Activated B cell treated with CpG ODN at 0.5 μM for 24 hours (primary cell): Measurements from ENCODE around the gene ITIH3. TPM values are rescaled to one million over a fixed set of nuclear protein-coding genes. Genes with fewer than 3 reads are reported as not detected.

Source experiments
- ATAC-seq: fragments of 200-7000 bp; cut with Tn5 transposase; one replicate; pipeline ENCODE4 v1.10.0; 2021; ENCODE audit warnings: low read depth, mild to moderate bottlenecking, moderate library complexity
- CTCF ChIA-PET: fragments of 350-600 bp; sonication (Branson Sonifier 250); formaldehyde crosslinking; loops from one replicate; lab custom pipeline; 2021; ENCODE audit warnings: antibody characterized with exemption; lab: Charles Lee
- POLR2A ChIA-PET: fragments of 350-600 bp; sonication (Branson Sonifier 250); formaldehyde crosslinking; loops from one replicate; lab custom pipeline; 2021; ENCODE audit warnings: antibody characterized with exemption; lab: Charles Lee
- DNase-seq: peaks from one replicate; pipeline ENCODE4 v3.0.0; 2022
- H3K27ac Mint-ChIP-seq: one replicate; pipeline ENCODE4 v1.8.0; 2020; ENCODE audit warnings: mixed read lengths
- H3K27me3 Mint-ChIP-seq: one replicate; pipeline ENCODE4 v1.8.0; 2021; ENCODE audit warnings: mixed read lengths
- H3K36me3 Mint-ChIP-seq: one replicate; pipeline ENCODE4 v1.8.0; 2021; ENCODE audit warnings: low read depth, mixed read lengths
- H3K4me1 Mint-ChIP-seq: one replicate; pipeline ENCODE4 v1.8.0; 2021; ENCODE audit warnings: mixed read lengths
- H3K4me3 Mint-ChIP-seq: one replicate; pipeline ENCODE4 v1.8.0; 2020; ENCODE audit warnings: mild to moderate bottlenecking, mixed read lengths
- H3K9me3 Mint-ChIP-seq: one replicate; pipeline ENCODE4 v1.8.0; 2020; ENCODE audit warnings: mixed read lengths
- intact Hi-C: fragments of 100-400 bp; cut with micrococcal nuclease; formaldehyde crosslinking; loops from one replicate; pipeline ENCODE4 v1.15.1; 2024
- total RNA-seq: library from RNA; stranded (reverse); gene quantifications from 2 replicates; pipeline ENCODE4 v1.2.3, GENCODE V29; 2022
- TF ChIP-seq, protein P1 (sequence below): fragments of 200-600 bp; IDR thresholded peaks from one replicate; pipeline ENCODE4 v1.8.0; 2022; ENCODE audit warnings: antibody characterized with exemption, mild to moderate bottlenecking

ITIH3 gene
- total RNA-seq, 1 donor from 2014 or later, result not detected

DNA sequence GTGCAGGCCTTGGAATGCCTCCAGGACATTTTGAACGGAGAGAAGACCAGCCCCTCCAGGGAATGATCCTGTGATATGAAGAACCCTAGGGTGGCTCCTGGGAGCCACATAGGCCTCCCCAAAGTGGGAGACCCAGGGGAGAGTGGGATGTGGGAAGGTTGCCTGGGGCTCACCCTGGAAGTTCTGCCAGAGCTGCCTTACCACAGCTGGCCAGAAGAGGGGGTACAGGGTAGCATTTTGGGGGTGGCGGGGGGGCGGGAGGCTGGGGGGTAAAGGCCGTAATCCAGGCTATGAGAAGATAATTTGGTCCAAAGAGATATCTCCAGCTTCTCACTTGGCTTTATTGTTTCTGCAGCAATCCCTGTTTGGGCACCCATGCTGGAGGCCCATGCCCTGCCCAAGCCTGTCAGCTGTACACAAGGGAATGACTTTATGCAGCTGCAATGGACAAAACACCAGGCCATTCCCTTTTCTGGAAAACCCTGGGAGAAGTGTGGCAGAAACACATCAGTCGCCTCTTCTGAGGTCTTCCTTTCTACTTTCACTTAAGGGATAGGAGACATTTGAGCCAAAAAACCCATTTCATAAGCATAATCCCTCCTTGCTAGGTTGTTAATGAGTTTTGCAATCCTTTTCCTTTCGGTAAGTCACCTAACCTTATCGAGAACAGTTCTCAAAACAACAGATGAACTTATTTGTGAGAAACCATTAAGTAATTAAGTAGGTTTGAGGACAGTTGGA is 51.3 kb downstream of the ITIH3 start:
- H3K27ac Mint-ChIP-seq, result no peak overlapping the region
- no peaks in the 10 kb centered on the region for H3K27me3 Mint-ChIP-seq
- H3K9me3 Mint-ChIP-seq, result no peaks in the 10 kb centered on the region
- POLR2A ChIA-PET, result interaction anchor here (0.6 kb wide), 1 partner anchor 22 kb away, joined by 3 read pairs; no protein-coding TSS in a partner anchor
- TF ChIP-seq, protein P1, sequence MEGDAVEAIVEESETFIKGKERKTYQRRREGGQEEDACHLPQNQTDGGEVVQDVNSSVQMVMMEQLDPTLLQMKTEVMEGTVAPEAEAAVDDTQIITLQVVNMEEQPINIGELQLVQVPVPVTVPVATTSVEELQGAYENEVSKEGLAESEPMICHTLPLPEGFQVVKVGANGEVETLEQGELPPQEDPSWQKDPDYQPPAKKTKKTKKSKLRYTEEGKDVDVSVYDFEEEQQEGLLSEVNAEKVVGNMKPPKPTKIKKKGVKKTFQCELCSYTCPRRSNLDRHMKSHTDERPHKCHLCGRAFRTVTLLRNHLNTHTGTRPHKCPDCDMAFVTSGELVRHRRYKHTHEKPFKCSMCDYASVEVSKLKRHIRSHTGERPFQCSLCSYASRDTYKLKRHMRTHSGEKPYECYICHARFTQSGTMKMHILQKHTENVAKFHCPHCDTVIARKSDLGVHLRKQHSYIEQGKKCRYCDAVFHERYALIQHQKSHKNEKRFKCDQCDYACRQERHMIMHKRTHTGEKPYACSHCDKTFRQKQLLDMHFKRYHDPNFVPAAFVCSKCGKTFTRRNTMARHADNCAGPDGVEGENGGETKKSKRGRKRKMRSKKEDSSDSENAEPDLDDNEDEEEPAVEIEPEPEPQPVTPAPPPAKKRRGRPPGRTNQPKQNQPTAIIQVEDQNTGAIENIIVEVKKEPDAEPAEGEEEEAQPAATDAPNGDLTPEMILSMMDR, result no peak
- H3K4me1 Mint-ChIP-seq, result no peaks in the 10 kb centered on the region
- peaks cover 62% of the 10 kb centered on the region for H3K36me3 Mint-ChIP-seq
- DNase-seq, result no peak
- intact Hi-C loops, result loop anchor here (1.0 to 5.0 kb wide), 2 partner anchors 141 to 226 kb away; no protein-coding TSS in a partner anchor
- CTCF ChIA-PET, result interaction anchor here (0.5 to 1.1 kb wide), 8 partner anchors 9 to 228 kb away, joined by 3 to 5 read pairs (median 3); no protein-coding TSS in a partner anchor
- no peak overlapping the region for H3K4me3 Mint-ChIP-seq
- ATAC-seq, result peak; percentile 57

DNA sequence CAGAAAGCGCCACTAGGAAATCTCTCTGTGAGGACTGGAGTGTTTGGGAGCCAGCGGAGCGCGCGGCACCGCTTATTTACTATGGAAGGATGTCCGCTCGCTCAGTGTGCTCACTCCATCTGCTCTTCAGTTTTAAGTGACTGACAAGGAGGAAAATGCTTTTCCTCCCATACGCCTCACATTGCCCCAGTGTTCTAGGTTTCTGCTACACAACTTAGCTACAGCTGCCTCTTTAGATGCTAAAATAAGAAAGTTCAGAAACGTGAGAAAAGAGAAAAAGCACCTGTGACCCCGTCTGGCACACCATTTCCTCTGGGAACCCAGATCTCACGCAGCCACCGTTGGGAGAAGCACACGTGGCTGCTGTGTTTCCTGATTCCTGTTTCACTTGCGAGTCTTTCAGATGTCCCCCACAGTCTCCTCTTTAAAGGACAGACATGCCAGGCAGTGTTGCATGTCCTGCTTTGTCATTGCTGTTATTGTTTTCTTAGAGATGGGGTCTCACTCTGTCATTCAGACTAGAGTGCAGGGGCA is 51.9 kb downstream of the ITIH3 start:
- ATAC-seq (no peak), DNase-seq (no peak)
- H3K4me3 Mint-ChIP-seq, result no peak overlapping the region
- ChIA-PET CTCF (interaction anchor here (1.1 kb wide), 1 partner anchor 88 kb away, joined by 3 read pairs; no protein-coding TSS in a partner anchor), POLR2A (no interaction called here)
- intact Hi-C loops, result loop anchor here (5.0 kb wide), 1 partner anchor 141 kb away; no protein-coding TSS in a partner anchor
- peaks cover 61% of the 10 kb centered on the region for H3K36me3 Mint-ChIP-seq
- no peaks in the 10 kb centered on the region for H3K9me3 Mint-ChIP-seq
- TF ChIP-seq, protein P1, result no peak
- H3K4me1 Mint-ChIP-seq, result no peaks in the 10 kb centered on the region
- H3K27me3 Mint-ChIP-seq, result no peaks in the 10 kb centered on the region
- H3K27ac Mint-ChIP-seq, result no peak overlapping the region

DNA sequence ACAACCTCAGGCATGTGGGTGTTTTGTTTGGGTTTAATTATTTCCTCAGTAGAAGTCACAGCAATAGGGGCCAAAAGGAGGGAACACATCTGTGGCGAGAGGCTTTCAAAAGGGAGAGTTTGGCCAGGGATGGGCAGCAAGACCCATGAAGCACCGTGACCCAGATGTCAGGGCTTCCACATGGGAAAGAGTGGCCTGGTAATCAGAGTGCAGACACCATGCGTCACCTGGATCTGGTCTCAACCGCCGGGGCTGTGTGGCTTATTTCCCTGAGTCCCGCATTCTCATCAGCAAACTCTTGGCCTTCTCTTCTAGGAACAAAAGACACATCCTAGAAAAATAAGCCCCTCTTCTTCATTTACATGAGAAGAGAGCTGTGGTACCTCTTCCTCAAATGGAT is 52.6 kb downstream of the ITIH3 start:
- ATAC-seq, result no peak
- H3K27me3 Mint-ChIP-seq, result no peaks in the 10 kb centered on the region
- TF ChIP-seq, protein P1, result no peak
- H3K27ac Mint-ChIP-seq, result no peak overlapping the region
- ChIA-PET POLR2A (no interaction called here), CTCF (no interaction called here)
- no peaks in the 10 kb centered on the region for H3K9me3 Mint-ChIP-seq
- no peak overlapping the region for H3K4me3 Mint-ChIP-seq
- no peak for DNase-seq
- H3K36me3 Mint-ChIP-seq, result peaks cover 61% of the 10 kb centered on the region
- intact Hi-C loops, result loop anchor here (5.0 kb wide), 1 partner anchor 140 kb away; no protein-coding TSS in a partner anchor
- H3K4me1 Mint-ChIP-seq, result no peaks in the 10 kb centered on the region

DNA sequence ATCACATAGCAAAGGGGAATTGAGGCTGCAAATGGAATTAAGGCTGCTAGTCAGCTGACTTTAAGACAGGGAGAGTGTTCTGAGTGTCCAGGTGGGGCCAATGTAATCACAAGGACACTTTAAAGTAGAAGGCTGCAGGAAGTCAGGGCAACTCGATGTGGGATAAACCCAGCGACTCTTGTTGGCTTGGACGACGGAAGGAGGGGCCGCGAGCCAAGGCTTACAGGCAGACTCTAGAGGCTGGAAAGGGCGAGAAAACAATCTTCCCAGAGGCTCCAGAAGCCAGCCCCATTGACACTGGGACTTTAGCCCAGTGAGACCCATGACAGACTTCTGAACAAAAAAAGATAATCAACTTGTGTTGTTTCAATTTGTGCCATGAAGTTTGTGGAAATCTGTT is 53.1 kb downstream of the ITIH3 start:
- Mint-ChIP-seq H3K27ac (no peak overlapping the region), H3K9me3 (no peaks in the 10 kb centered on the region), H3K4me1 (no peaks in the 10 kb centered on the region), H3K4me3 (no peak overlapping the region), H3K36me3 (peaks cover 57% of the 10 kb centered on the region), H3K27me3 (no peaks in the 10 kb centered on the region)
- ATAC-seq, result no peak
- ChIA-PET CTCF (no interaction called here), POLR2A (no interaction called here)
- intact Hi-C loops, result loop anchor here (5.0 kb wide), 1 partner anchor 140 kb away; no protein-coding TSS in a partner anchor
- TF ChIP-seq, protein P1, result no peak
- DNase-seq, result no peak

DNA sequence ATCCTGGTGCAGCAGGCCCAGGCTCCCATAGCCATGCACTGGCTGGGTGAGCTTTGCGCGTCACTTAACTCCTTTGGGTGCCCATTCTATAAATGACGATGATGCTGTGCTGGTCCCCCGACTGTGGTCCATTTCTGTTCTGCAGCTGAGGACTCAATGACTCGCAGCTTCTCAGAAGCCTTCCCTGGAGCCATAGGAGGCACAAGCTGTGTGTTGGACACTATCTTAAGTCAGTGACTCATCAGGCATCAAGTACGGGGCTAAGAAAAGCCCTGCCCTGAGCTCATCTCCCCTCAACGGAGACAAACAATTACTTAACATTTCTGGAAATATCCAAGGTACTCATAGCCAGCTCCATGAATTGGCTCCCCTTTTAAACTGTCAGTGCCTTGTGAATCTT is 54.0 kb downstream of the ITIH3 start:
- Mint-ChIP-seq H3K9me3 (no peaks in the 10 kb centered on the region), H3K36me3 (peaks cover 57% of the 10 kb centered on the region), H3K27me3 (no peaks in the 10 kb centered on the region), H3K4me3 (no peak overlapping the region), H3K27ac (no peak overlapping the region), H3K4me1 (no peaks in the 10 kb centered on the region)
- ChIA-PET POLR2A (no interaction called here), CTCF (interaction anchor here (1.1 kb wide), 1 partner anchor 137 kb away, joined by 4 read pairs; no protein-coding TSS in a partner anchor)
- no peak for DNase-seq
- intact Hi-C loops, result loop anchor here (5.0 kb wide), 1 partner anchor 139 kb away; no protein-coding TSS in a partner anchor
- TF ChIP-seq, protein P1, result no peak
- ATAC-seq, result no peak
